Glomerular visceral epithelial cell (primary cell): Measurements from ENCODE around the gene EXOC6B.

ENCODE experiments used
- DNase-seq: peaks from one replicate; pipeline ENCODE4 v3.0.0-alpha.2; 2016; ENCODE audit errors: extremely low spot score

The EXOC6B gene

GRCh38 chr2:72830273-72830672 lies 4.4 kb upstream of the EXOC6B start:
- no peak for DNase-seq

GRCh38 chr2:72828840-72829507 lies 3.1 kb upstream of the EXOC6B start:
- DNase-seq = no peak

- DNase-seq = no peak
Measured at GRCh38 chr2:72827966-72828646, 2.3 kb upstream of the EXOC6B start.

GRCh38 chr2:72827487-72827886 lies 1.7 kb upstream of the EXOC6B start:
- DNase-seq = no peak

GRCh38 chr2:72826156-72826477 lies 284 bp upstream of the EXOC6B start:
- DNase-seq = no peak

GRCh38 chr2:72824224-72824842 lies 1.5 kb downstream of the EXOC6B start:
- peak; percentile 12 for DNase-seq

GRCh38 chr2:72822794-72823193 lies 3.0 kb downstream of the EXOC6B start:
- DNase-seq = no peak

- no peak for DNase-seq
Measured at GRCh38 chr2:72821983-72822382, 3.9 kb downstream of the EXOC6B start.

GRCh38 chr2:72821118-72821517 lies 4.7 kb downstream of the EXOC6B start:
- no peak for DNase-seq

- no peak for DNase-seq
Measured at GRCh38 chr2:72819501-72819900, 6.3 kb downstream of the EXOC6B start.

GRCh38 chr2:72815655-72816278 lies 10.1 kb downstream of the EXOC6B start:
- DNase-seq = no peak

- DNase-seq = no peak
Measured at GRCh38 chr2:72813841-72814240, 12.0 kb downstream of the EXOC6B start.

- DNase-seq = no peak
Measured at GRCh38 chr2:72810165-72810564, 15.7 kb downstream of the EXOC6B start.

- DNase-seq = no peak
Measured at GRCh38 chr2:72809095-72809494, 16.7 kb downstream of the EXOC6B start.

- no peak for DNase-seq
Measured at GRCh38 chr2:72806280-72806945, 19.4 kb downstream of the EXOC6B start.

GRCh38 chr2:72803626-72804320 lies 22.1 kb downstream of the EXOC6B start:
- no peak for DNase-seq

GRCh38 chr2:72803151-72803550 lies 22.7 kb downstream of the EXOC6B start:
- DNase-seq = no peak

GRCh38 chr2:72800492-72800891 lies 25.3 kb downstream of the EXOC6B start:
- no peak for DNase-seq

GRCh38 chr2:72797740-72798139 lies 28.1 kb downstream of the EXOC6B start:
- DNase-seq = no peak

GRCh38 chr2:72796766-72797165 lies 29.1 kb downstream of the EXOC6B start:
- no peak for DNase-seq

GRCh38 chr2:72794572-72794971 lies 31.3 kb downstream of the EXOC6B start:
- DNase-seq = no peak
